ENCODE results near the gene NFAM1. TPM values are rescaled to one million over a fixed set of nuclear protein-coding genes. Genes with fewer than 3 reads are reported as not detected.
A peak's percentile ranks its signal among the peaks of the same experiment; 100 is the strongest.

NFAM1 gene
- total and polyA plus RNA-seq, 8 donors = 0.20 to 4.4 (median 0.53) TPM

DNA sequence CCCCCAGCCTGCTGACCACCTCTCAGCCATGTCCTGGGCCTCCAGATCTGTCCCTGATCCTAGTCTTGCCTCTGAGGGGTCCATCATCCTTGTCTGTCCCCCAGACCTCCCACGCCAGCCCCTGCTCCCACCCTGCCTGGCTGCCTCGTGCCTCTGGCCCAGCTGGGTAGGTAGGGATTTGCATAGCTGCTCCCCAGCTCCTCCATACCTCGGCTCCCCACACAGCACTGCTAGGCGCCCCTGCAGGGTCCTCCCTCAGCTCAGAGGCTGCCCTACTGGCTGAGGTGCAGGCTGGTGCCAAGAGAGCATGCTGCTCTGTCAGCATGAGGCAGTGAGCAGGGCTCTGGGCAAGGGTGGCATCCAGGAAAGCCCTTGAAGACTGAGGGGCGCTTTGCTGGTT, 47.7 kb downstream of the NFAM1 start:
- Histone ChIP-seq H3K27ac (no peak overlapping the region), H3K4me3 (no peak overlapping the region), H3K4me1 (no peaks in the 10 kb centered on the region), H3K36me3 (no peaks in the 10 kb centered on the region), H3K9me3 (no peaks in the 10 kb centered on the region), H3K27me3 (no peaks in the 10 kb centered on the region)
- no peak for FAIRE-seq
- intact Hi-C loops (cut with DNase I) = no loop called here
- ATAC-seq = no peak
- TF ChIP-seq, protein P1, sequence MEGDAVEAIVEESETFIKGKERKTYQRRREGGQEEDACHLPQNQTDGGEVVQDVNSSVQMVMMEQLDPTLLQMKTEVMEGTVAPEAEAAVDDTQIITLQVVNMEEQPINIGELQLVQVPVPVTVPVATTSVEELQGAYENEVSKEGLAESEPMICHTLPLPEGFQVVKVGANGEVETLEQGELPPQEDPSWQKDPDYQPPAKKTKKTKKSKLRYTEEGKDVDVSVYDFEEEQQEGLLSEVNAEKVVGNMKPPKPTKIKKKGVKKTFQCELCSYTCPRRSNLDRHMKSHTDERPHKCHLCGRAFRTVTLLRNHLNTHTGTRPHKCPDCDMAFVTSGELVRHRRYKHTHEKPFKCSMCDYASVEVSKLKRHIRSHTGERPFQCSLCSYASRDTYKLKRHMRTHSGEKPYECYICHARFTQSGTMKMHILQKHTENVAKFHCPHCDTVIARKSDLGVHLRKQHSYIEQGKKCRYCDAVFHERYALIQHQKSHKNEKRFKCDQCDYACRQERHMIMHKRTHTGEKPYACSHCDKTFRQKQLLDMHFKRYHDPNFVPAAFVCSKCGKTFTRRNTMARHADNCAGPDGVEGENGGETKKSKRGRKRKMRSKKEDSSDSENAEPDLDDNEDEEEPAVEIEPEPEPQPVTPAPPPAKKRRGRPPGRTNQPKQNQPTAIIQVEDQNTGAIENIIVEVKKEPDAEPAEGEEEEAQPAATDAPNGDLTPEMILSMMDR (IDR thresholded peaks at IDR 0.05) = no peak
- DNase-seq = peak in 1 of 6 donors; percentile 40
- WGBS, 2 donors = 70 to 74% methylated on average over 5 of the region's 5 CpGs

DNA sequence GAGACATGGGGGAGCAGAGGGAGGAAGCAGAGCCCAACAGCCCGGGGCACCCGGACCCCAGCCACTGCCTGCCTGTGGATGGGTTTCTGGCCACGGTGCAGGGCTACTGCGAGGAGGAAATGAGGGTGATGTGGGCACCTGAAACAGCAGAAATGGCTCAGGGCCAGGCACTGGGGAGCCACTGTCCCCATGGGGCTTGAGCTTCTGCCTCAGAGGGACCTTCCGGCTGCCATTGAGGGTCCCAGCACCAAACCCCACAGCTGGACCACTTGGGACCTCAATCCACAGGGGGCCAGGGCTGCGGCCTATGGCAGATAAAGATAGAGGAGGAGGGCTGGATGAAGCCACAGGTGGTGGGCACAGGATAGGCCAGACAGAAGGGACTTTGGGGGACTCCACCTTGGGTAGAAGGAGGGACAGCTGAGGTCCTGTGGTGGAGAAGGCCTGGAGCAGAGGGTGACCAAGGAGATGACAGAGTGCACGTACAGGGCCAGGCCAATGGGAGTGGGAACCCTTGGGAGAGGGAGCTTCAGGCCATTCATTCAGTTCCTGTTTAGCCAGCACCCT, 48.3 kb downstream of the NFAM1 start:
- H3K36me3 ChIP-seq = no peaks in the 10 kb centered on the region
- H3K4me3 ChIP-seq = no peak overlapping the region
- no peak overlapping the region for H3K27ac ChIP-seq
- DNase-seq = peak in 2 of 6 donors; percentile 31 to 38
- H3K9me3 ChIP-seq = no peaks in the 10 kb centered on the region
- H3K27me3 ChIP-seq = no peaks in the 10 kb centered on the region
- ATAC-seq = no peak
- FAIRE-seq = no peak
- 87 to 95% methylated on average over 7 of the region's 7 CpGs for WGBS, 2 donors
- intact Hi-C loops (cut with DNase I) = no loop called here
- no peaks in the 10 kb centered on the region for H3K4me1 ChIP-seq
- TF ChIP-seq, protein P1 (IDR thresholded peaks at IDR 0.05) = no peak

DNA sequence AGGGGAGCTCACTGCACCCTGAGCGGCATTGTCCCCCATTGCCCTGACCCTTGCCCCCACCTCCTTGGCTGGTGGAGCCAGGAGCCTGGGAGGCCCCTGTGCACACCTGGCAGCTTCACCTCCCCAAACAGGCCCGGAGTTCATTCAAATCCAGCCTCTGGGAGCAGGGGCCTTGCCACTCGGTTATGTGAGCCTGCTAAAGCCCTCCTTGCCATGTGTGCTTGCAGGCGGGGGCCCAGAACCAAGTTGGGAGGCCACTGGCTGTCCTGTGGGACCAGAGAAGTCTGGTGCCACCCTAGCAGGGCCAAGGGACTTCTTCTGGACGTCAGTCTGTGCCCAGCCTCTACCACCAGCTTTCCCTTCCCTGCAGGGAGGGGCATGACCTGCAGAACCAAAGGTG, 48.9 kb downstream of the NFAM1 start:
- WGBS, 2 donors = 72 to 96% methylated on average over 5 of the region's 5 CpGs
- no peaks in the 10 kb centered on the region for H3K27me3 ChIP-seq
- no peaks in the 10 kb centered on the region for H3K9me3 ChIP-seq
- ATAC-seq = no peak
- intact Hi-C loops (cut with DNase I) = no loop called here
- TF ChIP-seq, protein P1 (IDR thresholded peaks at IDR 0.05) = no peak
- no peak overlapping the region for H3K27ac ChIP-seq
- DNase-seq = peak in 1 of 6 donors; percentile 50
- no peaks in the 10 kb centered on the region for H3K36me3 ChIP-seq
- no peak overlapping the region for H3K4me3 ChIP-seq
- no peaks in the 10 kb centered on the region for H3K4me1 ChIP-seq
- FAIRE-seq = no peak

DNA sequence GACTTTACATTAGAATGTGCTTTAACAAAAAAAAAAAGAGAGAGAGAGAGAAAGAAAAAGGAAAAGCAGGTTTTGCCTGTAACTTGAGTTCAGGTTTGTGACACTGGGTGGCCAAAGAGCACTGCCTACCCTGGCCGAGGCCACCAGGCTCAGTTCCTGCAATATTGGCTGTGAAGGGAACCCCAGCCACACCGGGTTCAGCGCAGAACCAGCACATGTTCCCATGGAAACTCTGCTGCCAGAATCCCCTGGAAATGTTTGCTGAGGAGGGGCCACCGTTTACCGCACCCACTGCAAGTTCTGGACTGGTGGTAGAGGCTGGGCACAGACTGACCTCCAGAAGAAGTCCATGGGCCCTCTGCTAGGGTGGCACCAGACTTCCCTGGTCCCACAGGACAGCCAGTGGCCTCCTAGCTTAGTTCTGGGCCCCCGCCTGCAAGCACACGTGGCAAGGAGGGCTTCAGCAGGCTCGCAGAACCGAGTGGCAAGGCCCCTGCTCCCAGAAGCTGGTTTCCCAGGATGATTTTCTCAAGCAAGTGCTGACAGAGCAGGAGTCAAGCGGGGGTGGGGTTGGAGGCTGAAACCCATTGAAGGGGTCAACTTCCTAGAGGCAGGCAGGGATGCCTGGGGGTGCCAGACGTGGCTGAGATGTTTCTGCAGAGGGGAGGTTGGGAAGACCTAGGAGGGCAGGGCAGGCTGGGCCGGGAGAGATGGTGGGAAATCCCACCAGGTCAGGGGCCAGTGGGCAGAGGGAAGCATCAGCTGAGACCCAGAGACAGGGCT, 51.2 kb downstream of the NFAM1 start:
- peak in 1 of 6 donors; percentile 37 for DNase-seq
- no peaks in the 10 kb centered on the region for H3K27me3 ChIP-seq
- 69 to 79% methylated on average over 12 of the region's 12 CpGs for WGBS, 2 donors
- intact Hi-C loops (cut with DNase I) = no loop called here
- no peaks in the 10 kb centered on the region for H3K9me3 ChIP-seq
- H3K4me3 ChIP-seq = no peak overlapping the region
- FAIRE-seq = no peak
- TF ChIP-seq, protein P1 (IDR thresholded peaks at IDR 0.05) = no peak
- H3K27ac ChIP-seq = no peak overlapping the region
- H3K4me1 ChIP-seq = peaks cover 0 to 3% (median 0%) of the 10 kb centered on the region in 3 donors
- ATAC-seq = no peak
- no peaks in the 10 kb centered on the region for H3K36me3 ChIP-seq
